ENCODE measurements around the gene SRL.

The SRL gene

DNA sequence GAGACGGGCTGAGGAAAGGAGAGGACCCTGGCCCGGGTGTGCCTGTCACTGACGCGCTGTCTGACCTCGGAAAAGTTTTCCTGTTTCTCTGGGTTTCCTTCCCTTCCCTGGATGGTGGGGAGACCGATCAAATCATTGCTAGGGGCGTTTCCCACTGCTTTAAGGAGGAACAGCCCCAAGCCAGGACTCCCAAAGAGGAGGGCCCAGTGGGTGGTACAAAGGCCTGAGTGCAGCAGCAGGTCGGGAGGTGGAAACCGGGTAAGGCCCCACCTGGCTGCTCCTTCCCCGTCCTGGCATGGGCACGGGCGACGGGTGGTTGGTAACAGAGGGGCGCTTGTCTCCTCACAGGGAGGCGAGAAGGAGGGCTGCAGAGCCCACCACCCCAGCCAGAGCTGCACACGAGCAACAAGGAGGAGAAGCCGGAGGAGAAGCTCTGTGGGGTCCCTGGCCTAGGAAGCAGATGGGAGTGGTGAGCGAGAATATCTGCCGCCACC lies 2.2 kb downstream of the SRL start:
- H3K27me3 ChIP-seq (ENCODE audit: control insufficient read depth, insufficient read depth, low read length): no peaks in the 10 kb centered on the region
- H3K9ac ChIP-seq (ENCODE audit: low read depth, low read length): no peak overlapping the region
- H3K4me3 ChIP-seq (ENCODE audit: low read depth, low read length): no peak overlapping the region
- H3K36me3 ChIP-seq (ENCODE audit: control insufficient read depth, insufficient read depth, low read length): no peaks in the 10 kb centered on the region
- H3K9me3 ChIP-seq (ENCODE audit: control insufficient read depth, insufficient read depth, low read length): no peaks in the 10 kb centered on the region
- H3K4me1 ChIP-seq (ENCODE audit: control insufficient read depth, insufficient read depth, low read length): no peaks in the 10 kb centered on the region

DNA sequence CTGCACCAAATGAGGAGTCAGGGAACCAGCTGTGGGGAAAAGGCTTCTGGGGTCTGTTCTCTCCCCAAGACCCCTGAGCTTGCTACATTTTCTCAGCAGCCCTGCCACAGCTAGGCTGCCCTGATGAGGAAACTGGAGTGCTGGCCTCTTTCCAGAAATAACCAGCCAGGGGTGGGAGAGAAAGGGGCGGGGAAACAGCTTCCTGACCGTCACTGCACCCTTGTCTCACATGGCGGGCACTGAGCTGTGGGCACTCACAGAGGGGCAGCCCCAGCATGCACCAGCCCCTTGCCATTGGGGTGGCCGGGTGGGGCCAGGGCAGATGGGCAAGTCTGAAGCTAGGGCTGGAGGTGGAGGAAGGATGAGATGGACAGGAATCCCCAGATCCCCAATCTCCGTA lies 2.9 kb downstream of the SRL start:
- Histone ChIP-seq H3K4me1 (ENCODE audit: control insufficient read depth, insufficient read depth, low read length) (no peaks in the 10 kb centered on the region), H3K27me3 (ENCODE audit: control insufficient read depth, insufficient read depth, low read length) (no peaks in the 10 kb centered on the region), H3K36me3 (ENCODE audit: control insufficient read depth, insufficient read depth, low read length) (no peaks in the 10 kb centered on the region), H3K9ac (ENCODE audit: low read depth, low read length) (no peak overlapping the region), H3K4me3 (ENCODE audit: low read depth, low read length) (no peak overlapping the region), H3K9me3 (ENCODE audit: control insufficient read depth, insufficient read depth, low read length) (no peaks in the 10 kb centered on the region)

DNA sequence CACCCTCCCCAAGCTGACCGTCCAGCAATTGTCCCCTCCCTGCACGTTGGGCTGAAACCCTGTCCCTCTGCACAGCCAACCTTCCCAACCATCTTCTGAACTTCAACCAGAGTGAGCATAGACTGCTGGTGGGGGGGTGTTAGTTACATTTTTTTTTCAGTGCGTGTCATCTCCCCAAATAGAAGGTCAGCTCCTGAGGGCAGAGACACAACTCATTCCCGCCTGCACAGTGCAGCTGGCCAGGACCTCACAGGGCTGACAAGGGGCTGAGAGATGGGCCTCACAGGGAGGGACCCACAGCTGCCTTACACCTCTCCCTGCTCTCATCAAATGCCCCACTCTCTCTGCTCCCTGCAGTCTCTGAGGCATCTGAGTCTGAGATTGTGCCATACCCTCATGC lies 8.4 kb downstream of the SRL start:
- no peaks in the 10 kb centered on the region for H3K4me1 ChIP-seq (ENCODE audit: control insufficient read depth, insufficient read depth, low read length)
- H3K9me3 ChIP-seq (ENCODE audit: control insufficient read depth, insufficient read depth, low read length): no peaks in the 10 kb centered on the region
- no peaks in the 10 kb centered on the region for H3K27me3 ChIP-seq (ENCODE audit: control insufficient read depth, insufficient read depth, low read length)
- no peak overlapping the region for H3K4me3 ChIP-seq (ENCODE audit: low read depth, low read length)
- H3K9ac ChIP-seq (ENCODE audit: low read depth, low read length): no peak overlapping the region
- H3K36me3 ChIP-seq (ENCODE audit: control insufficient read depth, insufficient read depth, low read length): no peaks in the 10 kb centered on the region

DNA sequence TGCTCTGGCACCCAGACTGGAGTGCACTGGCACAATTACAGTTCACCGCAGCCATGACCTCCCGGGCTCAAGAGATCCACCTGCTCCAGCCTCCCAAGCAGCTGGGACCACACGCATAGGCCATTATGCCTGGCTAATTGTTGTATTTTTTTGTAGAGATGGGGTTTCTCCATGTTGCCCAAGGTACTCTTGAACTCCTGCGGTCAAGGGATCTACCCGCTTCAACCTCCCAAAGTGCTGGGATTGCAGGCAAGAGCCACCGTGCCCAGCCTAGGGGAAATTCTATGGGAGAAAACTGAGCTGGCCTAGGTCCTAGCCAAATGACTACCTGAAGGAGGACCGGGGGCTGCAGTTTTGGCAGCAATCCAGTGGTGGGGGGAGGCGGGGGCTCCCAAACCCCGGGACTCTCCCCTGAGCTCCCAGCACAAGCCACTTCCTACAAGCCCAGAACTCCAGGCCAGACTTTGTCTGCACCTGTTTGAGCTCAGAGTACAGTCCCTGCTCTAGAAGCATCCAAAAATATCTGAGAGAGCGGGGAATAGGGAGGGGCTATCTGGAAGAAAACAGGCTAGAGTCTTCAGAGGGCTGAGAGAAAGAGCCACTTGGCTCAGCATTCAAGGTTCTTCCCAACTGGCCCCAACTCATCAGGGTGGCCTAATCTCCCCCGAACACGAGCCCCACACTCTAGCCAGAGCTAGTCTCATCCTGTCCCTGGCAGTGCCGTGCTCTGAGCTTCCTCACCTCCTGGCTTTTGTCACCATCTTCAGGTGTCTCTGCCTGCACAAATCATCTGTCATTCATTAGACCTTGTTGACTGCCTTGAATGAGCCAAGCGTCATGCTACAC lies 9.1 kb downstream of the SRL start:
- Histone ChIP-seq H3K9ac (ENCODE audit: low read depth, low read length) (no peak overlapping the region), H3K4me3 (ENCODE audit: low read depth, low read length) (no peak overlapping the region), H3K4me1 (ENCODE audit: control insufficient read depth, insufficient read depth, low read length) (no peaks in the 10 kb centered on the region), H3K9me3 (ENCODE audit: control insufficient read depth, insufficient read depth, low read length) (no peaks in the 10 kb centered on the region), H3K27me3 (ENCODE audit: control insufficient read depth, insufficient read depth, low read length) (no peaks in the 10 kb centered on the region), H3K36me3 (ENCODE audit: control insufficient read depth, insufficient read depth, low read length) (no peaks in the 10 kb centered on the region)

DNA sequence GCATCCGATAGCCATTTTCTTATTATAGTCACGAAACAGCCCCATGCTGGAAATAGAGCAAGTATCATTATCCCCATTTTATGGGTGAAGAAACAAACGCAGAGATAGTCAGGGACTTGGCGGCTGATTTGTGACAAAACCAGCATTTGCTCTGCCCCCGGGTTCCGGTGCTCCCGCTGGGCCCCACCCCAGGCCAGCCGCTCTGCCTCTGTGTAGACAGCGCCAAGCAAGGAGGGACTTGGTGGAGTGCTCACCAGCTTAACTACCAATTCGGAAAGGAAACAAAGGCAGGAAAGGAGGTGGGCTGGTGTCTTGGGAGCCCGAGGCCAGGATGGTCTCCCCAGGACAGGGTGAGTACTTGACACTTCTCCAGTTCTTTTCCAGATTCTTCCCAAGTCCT lies 10.0 kb downstream of the SRL start:
- no peaks in the 10 kb centered on the region for H3K27me3 ChIP-seq (ENCODE audit: control insufficient read depth, insufficient read depth, low read length)
- no peaks in the 10 kb centered on the region for H3K9me3 ChIP-seq (ENCODE audit: control insufficient read depth, insufficient read depth, low read length)
- H3K4me3 ChIP-seq (ENCODE audit: low read depth, low read length): no peak overlapping the region

DNA sequence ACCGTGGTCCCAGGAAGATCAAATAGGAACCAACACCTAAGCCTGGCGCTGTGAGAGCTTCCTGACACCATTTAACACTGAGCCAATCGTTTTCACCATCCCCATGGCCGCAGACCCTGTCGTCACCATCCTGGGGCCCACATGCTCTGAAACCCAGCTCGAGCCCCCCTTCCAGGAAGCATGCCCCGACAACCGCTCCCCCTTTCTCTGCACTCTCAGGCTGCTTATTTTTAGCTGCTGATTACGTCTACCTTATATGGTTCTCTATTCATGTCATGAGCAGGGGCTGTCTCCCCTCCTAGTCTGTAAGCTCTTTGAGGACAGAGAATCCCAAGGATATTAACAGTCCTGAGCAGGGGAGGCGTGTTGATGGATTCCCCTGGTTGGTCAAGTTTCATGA lies 10.5 kb downstream of the SRL start:
- Histone ChIP-seq H3K36me3 (ENCODE audit: control insufficient read depth, insufficient read depth, low read length) (no peaks in the 10 kb centered on the region), H3K9ac (ENCODE audit: low read depth, low read length) (no peak overlapping the region), H3K4me1 (ENCODE audit: control insufficient read depth, insufficient read depth, low read length) (no peaks in the 10 kb centered on the region), H3K4me3 (ENCODE audit: low read depth, low read length) (no peak overlapping the region), H3K9me3 (ENCODE audit: control insufficient read depth, insufficient read depth, low read length) (no peaks in the 10 kb centered on the region), H3K27me3 (ENCODE audit: control insufficient read depth, insufficient read depth, low read length) (no peaks in the 10 kb centered on the region)

More for the DNA sequence above, 10.0 kb downstream of the SRL start:
- H3K36me3 ChIP-seq (ENCODE audit: control insufficient read depth, insufficient read depth, low read length): no peaks in the 10 kb centered on the region
- no peaks in the 10 kb centered on the region for H3K4me1 ChIP-seq (ENCODE audit: control insufficient read depth, insufficient read depth, low read length)
- no peak overlapping the region for H3K9ac ChIP-seq (ENCODE audit: low read depth, low read length)

DNA sequence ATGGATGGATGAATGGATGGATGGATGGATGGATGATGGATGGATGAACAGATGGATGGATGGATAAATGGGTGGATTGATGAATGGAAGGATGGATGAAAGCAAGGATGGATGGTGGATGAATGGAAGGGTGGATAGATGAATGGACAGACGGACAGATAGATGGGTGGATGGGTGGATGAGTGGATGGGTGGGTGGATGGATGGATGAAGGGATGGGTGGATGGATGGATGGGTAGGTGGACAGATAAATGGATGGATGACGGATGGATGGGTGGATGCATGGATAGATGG lies 14.9 kb downstream of the SRL start:
- Histone ChIP-seq H3K4me3 (ENCODE audit: low read depth, low read length) (no peak overlapping the region), H3K27me3 (ENCODE audit: control insufficient read depth, insufficient read depth, low read length) (no peaks in the 10 kb centered on the region), H3K36me3 (ENCODE audit: control insufficient read depth, insufficient read depth, low read length) (no peaks in the 10 kb centered on the region), H3K9ac (ENCODE audit: low read depth, low read length) (no peak overlapping the region), H3K9me3 (ENCODE audit: control insufficient read depth, insufficient read depth, low read length) (no peaks in the 10 kb centered on the region), H3K4me1 (ENCODE audit: control insufficient read depth, insufficient read depth, low read length) (no peaks in the 10 kb centered on the region)

DNA sequence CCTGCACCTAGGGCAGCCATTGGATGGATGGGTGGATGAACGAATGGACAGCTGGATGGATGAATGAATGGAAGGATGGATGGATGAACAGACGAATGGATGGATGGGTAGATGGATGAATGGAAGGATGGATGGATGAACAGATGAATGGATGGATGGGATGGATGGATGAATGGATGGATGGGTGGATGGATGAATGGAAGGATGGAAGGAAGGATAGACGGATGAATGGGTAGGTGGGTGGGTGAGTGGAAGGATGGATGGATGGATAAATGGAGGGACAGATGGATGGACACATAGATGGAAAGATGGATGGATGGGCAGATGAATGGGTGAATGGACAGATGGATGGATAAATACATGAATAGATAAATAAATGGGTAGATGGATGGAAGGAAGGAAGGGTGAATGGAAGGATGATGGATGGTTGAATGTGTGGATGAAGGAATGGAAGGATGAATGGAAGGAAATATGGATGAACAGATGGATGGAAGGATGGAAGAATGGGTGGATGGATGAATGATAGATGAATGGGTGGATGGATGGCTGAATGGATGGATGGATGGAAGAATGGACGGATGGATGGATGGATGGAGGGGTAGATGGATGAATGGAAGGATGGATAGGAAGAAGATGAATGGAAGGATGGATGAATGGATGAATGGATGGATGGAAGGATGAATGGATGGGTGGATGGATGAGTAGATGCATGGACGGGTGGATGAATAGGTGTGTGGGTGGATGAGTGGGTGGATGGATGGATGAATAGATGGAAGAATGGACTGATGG lies 15.4 kb downstream of the SRL start:
- H3K27me3 ChIP-seq (ENCODE audit: control insufficient read depth, insufficient read depth, low read length): no peaks in the 10 kb centered on the region
- H3K9ac ChIP-seq (ENCODE audit: low read depth, low read length): no peak overlapping the region
- H3K36me3 ChIP-seq (ENCODE audit: control insufficient read depth, insufficient read depth, low read length): no peaks in the 10 kb centered on the region
- H3K4me1 ChIP-seq (ENCODE audit: control insufficient read depth, insufficient read depth, low read length): no peaks in the 10 kb centered on the region
- no peak overlapping the region for H3K4me3 ChIP-seq (ENCODE audit: low read depth, low read length)
- H3K9me3 ChIP-seq (ENCODE audit: control insufficient read depth, insufficient read depth, low read length): no peaks in the 10 kb centered on the region

DNA sequence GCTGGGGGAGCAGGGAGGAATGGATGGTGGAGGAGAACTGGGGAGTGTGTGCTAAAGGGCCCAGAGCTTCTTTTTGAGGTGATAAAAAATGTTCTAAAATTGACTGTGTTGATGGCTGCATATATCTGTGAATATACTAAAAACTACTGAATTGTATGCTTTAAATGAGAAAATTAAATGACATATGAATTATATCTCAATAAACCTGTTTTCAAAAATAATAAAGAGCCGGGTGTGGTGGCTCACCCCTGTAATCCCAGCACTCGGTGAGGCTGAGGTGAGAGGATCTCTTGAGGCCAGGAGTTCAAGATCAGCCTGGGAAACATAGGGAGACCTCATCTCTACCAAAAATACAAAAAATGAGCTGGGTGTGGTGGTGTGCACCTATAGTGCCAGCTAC lies 16.8 kb downstream of the SRL start:
- no peaks in the 10 kb centered on the region for H3K27me3 ChIP-seq (ENCODE audit: control insufficient read depth, insufficient read depth, low read length)
- H3K4me1 ChIP-seq (ENCODE audit: control insufficient read depth, insufficient read depth, low read length): no peaks in the 10 kb centered on the region
- no peak overlapping the region for H3K9ac ChIP-seq (ENCODE audit: low read depth, low read length)
- no peaks in the 10 kb centered on the region for H3K9me3 ChIP-seq (ENCODE audit: control insufficient read depth, insufficient read depth, low read length)
- no peak overlapping the region for H3K4me3 ChIP-seq (ENCODE audit: low read depth, low read length)
- no peaks in the 10 kb centered on the region for H3K36me3 ChIP-seq (ENCODE audit: control insufficient read depth, insufficient read depth, low read length)

DNA sequence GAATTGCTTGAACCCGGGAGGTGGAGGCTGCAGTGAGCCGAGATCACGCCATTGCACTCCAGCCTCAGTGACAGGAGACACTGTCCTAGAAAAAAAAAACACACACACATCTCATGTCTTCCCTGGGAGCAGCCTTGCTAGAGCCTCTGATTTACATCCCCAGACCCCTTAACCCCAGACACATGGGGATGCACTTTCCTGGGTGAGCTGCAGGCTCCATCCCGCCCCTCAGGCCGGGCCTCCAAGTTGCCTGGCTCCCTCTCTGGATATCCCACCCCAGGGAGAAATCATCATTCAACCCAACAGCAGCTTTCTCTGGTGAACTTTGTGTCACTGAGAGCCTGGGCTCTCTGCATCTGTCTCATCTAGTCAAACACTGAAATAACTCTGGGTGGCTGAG lies 21.5 kb downstream of the SRL start:
- Histone ChIP-seq H3K36me3 (ENCODE audit: control insufficient read depth, insufficient read depth, low read length) (no peaks in the 10 kb centered on the region), H3K9me3 (ENCODE audit: control insufficient read depth, insufficient read depth, low read length) (no peaks in the 10 kb centered on the region), H3K4me3 (ENCODE audit: low read depth, low read length) (no peak overlapping the region), H3K27me3 (ENCODE audit: control insufficient read depth, insufficient read depth, low read length) (peaks cover 2% of the 10 kb centered on the region), H3K9ac (ENCODE audit: low read depth, low read length) (no peak overlapping the region), H3K4me1 (ENCODE audit: control insufficient read depth, insufficient read depth, low read length) (peaks cover 8% of the 10 kb centered on the region)

DNA sequence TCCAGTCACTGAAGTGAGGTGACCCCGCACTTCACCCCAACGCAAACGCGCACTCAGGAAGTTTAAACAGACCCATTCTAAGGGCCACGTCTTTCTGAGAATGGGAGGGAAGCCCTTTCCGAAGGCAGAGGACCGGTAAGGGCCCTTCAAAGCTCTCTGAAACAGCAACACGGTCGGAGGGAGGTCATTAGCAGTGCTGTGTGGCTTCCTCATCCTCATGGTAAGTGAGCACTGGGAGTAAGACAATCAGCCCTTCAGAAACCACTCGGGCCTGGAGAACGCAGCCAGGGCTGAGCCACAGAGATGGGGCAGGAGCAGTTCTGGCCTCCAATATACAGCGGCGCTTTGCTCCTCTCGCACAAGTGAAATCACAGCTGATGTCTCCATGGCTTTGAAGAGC lies 23.7 kb downstream of the SRL start:
- no peak overlapping the region for H3K9ac ChIP-seq (ENCODE audit: low read depth, low read length)
- H3K36me3 ChIP-seq (ENCODE audit: control insufficient read depth, insufficient read depth, low read length): no peaks in the 10 kb centered on the region
- H3K4me3 ChIP-seq (ENCODE audit: low read depth, low read length): no peak overlapping the region
- peaks cover 2% of the 10 kb centered on the region for H3K27me3 ChIP-seq (ENCODE audit: control insufficient read depth, insufficient read depth, low read length)
- H3K4me1 ChIP-seq (ENCODE audit: control insufficient read depth, insufficient read depth, low read length): peaks cover 13% of the 10 kb centered on the region
- no peaks in the 10 kb centered on the region for H3K9me3 ChIP-seq (ENCODE audit: control insufficient read depth, insufficient read depth, low read length)
